ENCODE results near the gene TLR3.

DNA sequence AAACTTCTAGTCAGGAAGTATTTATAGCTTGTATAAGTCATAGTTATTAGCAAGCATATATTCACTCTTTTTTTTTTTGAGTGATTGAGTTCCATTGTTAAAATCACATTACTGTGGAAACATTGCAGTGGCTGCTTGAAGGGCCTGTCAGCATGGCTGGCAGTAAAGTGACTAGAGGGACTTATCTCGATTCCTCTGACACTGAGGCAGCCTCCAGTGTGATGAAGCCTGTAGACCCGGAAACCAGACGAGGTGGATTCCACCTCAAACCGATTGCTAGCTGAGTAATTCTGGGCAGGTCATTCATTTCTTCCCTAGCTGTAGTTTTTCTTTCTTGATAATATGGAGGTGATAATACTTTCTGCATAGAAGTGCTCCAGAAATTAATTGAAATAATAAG is 40.3 kb downstream of the TLR3 start:
- TF ChIP-seq, protein P1, sequence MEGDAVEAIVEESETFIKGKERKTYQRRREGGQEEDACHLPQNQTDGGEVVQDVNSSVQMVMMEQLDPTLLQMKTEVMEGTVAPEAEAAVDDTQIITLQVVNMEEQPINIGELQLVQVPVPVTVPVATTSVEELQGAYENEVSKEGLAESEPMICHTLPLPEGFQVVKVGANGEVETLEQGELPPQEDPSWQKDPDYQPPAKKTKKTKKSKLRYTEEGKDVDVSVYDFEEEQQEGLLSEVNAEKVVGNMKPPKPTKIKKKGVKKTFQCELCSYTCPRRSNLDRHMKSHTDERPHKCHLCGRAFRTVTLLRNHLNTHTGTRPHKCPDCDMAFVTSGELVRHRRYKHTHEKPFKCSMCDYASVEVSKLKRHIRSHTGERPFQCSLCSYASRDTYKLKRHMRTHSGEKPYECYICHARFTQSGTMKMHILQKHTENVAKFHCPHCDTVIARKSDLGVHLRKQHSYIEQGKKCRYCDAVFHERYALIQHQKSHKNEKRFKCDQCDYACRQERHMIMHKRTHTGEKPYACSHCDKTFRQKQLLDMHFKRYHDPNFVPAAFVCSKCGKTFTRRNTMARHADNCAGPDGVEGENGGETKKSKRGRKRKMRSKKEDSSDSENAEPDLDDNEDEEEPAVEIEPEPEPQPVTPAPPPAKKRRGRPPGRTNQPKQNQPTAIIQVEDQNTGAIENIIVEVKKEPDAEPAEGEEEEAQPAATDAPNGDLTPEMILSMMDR (IDR thresholded peaks at IDR 0.05 in 8 of 11, conservative IDR thresholded peaks at IDR 0.05 in 3 of 11): no peak
- no peak for TF ChIP-seq POLR2AphosphoS5 (IDR thresholded peaks at IDR 0.05)
- no peak for TF ChIP-seq POLR2A (IDR thresholded peaks at IDR 0.05)
